Measurements from ENCODE around the gene ABCA13.

The ABCA13 gene

GRCh38 chr7:48643431-48644013, 472.3 kb downstream of the ABCA13 start:
- DNase-seq (ENCODE audit: low spot score): no peak

DNA sequence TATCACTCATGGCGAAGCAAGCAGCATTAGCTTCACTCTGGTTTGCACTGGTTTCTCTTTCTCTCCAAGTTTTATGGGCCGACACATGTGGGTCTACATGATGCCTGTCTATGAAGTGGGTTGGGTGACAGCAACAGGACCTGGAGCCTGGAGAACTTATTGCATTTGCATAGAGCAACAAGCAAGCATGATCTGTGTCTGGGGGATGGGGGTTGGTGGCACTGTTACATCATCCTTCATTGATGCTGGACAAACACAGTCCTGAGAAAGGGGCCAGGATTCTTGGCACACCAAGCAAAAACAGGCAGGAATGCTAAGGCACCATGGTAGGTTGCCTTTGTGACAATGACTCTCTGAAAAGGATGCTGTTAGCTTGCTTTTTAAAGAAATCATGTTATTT, 486.9 kb downstream of the ABCA13 start:
- DNase-seq (ENCODE audit: low spot score): no peak

- DNase-seq (ENCODE audit: low spot score): no peak
These were observed 489.1 kb downstream of the ABCA13 start for GRCh38 chr7:48660306-48660870.

DNA sequence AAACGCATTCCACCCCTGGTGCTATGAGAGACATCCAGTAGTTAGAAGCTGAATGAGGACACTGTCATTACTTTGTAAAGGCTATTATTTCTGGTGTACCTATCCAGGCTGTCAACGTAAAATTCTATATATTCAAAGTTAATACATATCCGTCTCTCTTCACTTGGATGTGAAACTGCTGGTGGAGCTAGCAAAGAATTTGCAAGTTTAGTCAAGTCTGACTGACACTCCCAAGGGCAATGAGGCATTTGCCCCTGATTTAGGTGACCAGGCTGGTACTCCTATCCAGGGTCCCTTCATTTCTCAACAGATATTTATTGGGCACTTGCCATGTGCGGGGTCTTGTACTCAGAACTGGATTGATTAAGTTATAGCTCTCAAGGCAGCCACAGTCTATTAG, 493.0 kb downstream of the ABCA13 start:
- DNase-seq (ENCODE audit: low spot score): no peak

DNA sequence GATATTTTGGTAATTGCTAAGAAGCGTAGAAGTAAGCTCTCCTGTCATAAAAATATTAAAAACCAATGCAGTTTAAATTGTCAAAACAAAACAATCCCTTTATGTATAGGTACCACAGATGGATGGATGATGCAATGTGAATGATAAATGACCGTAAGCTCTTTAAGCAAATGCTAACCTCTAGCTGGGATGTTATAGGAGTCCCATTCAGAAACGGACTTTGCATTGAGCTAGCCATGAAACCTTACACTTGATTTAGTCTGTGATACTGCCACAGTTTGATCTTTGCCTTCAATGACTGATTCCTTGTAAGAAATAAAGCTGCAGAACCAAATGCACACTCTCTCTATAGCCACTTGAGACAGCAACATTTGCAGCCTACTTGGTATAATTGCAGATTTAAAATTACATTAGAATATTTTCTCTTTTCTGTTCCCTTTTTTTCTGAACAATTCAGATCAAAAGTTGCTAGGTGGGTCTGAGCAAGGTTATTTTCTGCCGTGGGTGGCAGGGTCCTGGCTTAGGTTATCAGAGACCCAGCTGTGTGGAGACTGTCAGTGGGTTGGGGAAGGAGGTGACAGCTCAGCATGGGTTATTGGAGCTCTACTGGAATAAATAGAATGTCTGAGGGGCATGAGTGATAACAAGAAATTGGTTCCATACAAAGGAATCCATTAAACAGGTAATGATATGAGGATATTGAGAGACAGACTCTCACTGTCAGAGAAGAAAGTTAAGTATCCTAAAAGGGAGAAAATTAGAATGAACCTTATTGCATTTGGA, 494.3 kb downstream of the ABCA13 start:
- DNase-seq (ENCODE audit: low spot score): no peak

DNA sequence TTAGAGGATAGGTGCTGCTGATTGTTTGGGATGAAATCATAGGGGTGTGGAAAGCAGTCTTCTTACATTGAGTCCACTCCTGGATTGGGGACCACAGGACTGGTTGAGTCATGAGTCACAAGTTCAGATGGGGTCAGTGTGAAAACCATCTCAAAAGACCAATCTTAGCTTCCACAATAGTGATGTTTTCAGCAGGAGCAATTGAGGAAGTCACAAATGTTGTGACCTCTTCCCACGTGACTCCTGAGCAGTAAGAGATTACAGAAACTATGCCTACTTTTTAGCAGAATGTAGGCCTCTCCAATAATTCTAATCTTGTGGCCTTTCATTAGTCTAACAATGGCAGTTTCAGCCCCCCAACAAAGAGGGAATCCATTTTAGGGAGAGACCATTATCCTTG, 496.1 kb downstream of the ABCA13 start:
- DNase-seq (ENCODE audit: low spot score): no peak

DNA sequence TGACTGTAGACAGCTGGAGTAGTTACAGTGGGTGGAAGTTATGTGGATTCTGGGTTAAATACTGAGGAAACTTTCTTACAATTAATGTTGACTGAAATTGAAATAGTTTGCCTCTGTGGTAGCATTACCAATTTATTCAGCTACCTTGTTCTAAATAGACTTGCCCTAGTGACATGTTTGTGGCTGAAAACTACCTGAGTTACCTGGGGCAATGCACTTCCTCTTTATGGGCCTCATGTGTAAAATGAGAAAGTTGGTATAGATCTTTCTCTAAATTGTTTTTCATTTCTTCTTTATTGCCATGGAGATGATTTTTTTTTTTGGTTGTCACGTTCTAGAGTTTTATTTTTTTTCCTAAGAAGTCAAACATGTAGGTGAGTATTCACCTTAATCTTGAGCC, 500.4 kb downstream of the ABCA13 start:
- no peak for DNase-seq (ENCODE audit: low spot score)

GRCh38 chr7:48681006-48681405, 509.7 kb downstream of the ABCA13 start:
- DNase-seq (ENCODE audit: low spot score): no peak

DNA sequence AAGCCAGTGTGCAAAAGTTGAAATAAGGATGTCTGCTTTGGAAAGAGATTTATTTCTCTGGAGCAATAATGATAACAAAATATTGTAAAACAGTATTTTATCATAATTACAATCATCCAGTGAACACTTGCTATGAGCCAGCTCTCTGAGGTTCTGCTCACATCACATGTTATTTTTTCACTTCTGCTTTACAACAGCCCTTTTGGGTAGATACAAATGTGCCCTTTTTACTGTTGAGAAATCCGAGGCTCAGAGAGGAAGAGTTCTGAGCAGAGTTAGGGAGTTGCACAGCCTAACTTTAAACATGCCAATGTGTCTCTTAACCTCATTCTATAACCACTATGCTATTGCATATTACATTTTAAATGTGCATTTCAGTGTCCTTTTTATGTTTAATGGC, 520.5 kb downstream of the ABCA13 start:
- DNase-seq (ENCODE audit: low spot score): no peak

Measured in activated CD4-positive, alpha-beta T cell treated with anti-CD3 and anti-CD28 coated beads, Interleukin-2, Interleukin-4, amounts not matched to agents 100 ng/mL and 50 ng/mL, durations not matched to agents 16 hours and 8 hours (primary cell).